SHP77 treated with DMSO at 0.1 percent for 48 hours (cell line): Measurements from ENCODE around the gene PELO.
A peak's percentile ranks its signal among the peaks of the same experiment; 100 is the strongest.
"Not testable (repeated sequence)": the region's sequence is repeated elsewhere in the genome, so short reads cannot be mapped to it uniquely, and the experiment has no call there.

Experiments
- DNase-seq: peaks from one replicate; lab custom pipeline; 2025; lab: John Stamatoyannopoulos, UW

Gene PELO

DNA sequence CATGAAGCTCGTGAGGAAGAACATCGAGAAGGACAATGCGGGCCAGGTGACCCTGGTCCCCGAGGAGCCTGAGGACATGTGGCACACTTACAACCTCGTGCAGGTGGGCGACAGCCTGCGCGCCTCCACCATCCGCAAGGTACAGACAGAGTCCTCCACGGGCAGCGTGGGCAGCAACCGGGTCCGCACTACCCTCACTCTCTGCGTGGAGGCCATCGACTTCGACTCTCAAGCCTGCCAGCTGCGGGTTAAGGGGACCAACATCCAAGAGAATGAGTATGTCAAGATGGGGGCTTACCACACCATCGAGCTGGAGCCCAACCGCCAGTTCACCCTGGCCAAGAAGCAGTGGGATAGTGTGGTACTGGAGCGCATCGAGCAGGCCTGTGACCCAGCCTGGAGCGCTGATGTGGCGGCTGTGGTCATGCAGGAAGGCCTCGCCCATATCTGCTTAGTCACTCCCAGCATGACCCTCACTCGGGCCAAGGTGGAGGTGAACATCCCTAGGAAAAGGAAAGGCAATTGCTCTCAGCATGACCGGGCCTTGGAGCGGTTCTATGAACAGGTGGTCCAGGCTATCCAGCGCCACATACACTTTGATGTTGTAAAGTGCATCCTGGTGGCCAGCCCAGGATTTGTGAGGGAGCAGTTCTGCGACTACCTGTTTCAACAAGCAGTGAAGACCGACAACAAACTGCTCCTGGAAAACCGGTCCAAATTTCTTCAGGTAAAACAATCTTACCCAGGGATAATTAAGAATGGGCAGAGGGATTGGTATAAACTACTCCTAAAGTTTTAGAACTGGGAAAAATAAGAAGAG, 12.9 kb downstream of the PELO start:
- peak; percentile 16 for DNase-seq

DNA sequence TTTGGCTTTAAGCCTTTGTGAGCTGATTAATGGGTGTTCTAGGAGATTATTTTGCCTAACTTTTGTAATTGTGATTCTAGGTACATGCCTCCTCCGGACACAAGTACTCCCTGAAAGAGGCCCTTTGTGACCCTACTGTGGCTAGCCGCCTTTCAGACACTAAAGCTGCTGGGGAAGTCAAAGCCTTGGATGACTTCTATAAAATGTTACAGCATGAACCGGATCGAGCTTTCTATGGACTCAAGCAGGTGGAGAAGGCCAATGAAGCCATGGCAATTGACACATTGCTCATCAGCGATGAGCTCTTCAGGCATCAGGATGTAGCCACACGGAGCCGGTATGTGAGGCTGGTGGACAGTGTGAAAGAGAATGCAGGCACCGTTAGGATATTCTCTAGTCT, 13.6 kb downstream of the PELO start:
- no peak for DNase-seq

DNA sequence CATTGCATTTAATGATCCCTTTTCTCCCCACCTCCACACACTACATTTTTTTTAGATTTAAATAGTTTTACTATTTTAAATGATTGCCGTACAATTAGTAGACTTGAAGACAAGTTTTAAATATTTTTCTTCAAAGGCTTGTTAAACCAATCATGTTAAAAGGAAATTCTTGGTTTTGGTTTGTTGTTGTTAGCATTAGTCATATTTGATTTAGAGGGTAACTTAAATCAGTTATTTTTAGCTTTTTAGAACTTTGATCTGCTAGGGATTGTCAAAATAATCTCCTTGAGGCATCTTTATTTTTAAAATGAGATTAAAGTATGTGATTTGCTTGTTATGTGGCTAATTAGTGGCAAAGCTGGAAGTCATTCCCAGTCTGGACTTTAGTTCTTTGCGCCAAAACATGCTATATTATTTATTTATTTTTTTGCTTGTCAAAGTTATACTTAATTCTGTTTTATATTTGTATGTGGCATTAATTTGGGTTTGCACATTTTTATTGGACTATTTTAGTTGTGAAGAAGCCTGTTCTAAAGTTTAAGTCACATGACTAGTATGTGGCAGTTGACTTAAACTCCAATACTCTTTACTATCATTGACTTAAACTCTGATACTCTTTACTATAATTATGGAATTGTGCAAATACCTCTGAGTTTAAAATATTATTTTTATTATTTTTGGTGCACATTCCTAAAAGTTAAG, 14.7 kb downstream of the PELO start:
- no peak for DNase-seq

DNA sequence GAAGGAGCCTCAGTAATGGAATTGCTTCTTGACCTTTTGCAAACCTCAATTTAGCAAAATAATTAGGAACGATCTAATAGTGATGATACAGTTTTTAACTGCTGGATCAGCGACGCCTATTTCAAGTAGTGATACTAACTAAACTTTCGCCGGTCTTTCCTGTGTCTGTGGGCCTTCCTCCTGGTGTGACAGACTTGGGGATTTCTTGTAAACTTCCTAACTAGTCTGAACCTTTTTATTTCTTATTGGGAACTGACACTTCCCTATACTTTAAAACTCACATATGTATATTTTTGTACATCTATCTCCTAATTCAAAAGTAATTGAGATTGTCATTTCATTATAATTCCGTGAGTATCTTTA, 15.2 kb downstream of the PELO start:
- DNase-seq, result no peak

DNA sequence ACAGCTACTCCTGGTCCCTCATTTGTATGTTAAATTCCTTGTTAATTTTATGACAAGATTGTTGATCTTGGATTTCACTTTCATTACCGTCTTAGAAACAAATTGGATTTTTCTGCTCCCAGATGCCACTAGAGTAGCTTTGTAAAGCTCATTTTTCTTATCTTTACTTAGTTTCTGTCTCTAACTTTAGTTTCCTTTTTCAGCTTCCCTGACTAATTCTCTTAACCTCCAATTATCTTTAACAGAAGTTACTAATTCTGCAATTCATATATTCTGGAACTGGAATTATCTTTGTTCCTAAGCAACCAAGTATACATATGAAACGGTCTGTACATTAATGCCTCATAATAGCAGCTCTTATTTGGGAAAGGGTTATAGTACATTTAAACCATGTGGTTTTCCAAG, 16.7 kb downstream of the PELO start:
- no peak for DNase-seq

DNA sequence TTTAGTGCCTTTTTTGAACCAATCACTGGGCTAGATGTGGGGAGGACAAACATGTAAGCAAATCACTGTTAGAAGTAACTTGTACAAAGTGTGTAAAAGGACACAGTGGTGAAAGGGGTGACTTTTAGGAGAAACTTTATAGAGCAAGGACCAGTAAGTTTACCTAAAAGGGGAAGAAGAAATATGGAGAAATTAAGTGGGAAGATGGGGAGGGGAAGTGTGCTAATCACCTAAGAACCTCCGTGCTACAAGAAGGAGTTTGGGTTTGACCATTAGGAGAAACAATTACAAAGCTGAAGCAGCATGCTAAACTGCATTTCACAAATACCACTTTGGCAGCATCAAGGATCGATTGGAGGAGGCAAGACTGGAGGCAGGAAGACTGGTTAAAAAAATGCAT, 17.3 kb downstream of the PELO start:
- no peak for DNase-seq

DNA sequence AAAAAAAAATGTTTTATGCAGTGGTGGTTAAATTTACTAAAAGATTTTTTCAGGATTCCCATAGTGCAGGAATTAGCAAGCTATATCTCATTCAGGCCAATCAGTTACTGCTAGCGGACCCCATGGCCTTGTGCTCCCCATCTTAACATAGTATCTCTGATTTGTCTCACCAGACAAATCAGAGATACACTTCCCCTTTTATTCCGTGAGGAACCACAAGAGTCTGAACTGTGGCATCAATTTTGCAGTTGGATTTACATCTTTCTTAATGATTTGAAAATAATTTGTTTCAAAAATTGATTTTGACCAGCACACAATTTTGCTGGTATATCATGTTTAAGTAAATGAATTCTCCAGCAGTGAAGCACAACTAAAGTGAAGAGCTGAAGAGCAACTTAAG, 17.9 kb downstream of the PELO start:
- DNase-seq, result no peak

DNA sequence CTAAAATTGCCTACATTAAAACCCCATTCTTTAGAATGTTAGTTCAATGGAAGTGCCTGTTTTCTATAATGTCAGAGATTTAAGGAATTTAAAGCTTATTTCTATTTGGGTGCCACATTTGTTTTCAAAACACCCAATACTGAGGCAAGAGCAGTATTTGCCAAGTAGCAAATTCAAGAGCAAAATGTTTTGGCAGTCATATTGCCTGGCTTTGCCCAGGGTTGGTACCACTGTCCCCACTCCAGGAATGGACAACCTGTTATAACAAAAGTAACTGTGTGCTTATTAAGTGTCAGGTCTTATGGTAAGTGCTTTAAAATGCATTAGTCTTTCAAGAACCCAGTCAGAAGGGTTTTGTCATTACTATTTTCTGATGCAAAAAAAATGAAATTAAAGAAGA, 19.3 kb downstream of the PELO start:
- DNase-seq, result no peak

DNA sequence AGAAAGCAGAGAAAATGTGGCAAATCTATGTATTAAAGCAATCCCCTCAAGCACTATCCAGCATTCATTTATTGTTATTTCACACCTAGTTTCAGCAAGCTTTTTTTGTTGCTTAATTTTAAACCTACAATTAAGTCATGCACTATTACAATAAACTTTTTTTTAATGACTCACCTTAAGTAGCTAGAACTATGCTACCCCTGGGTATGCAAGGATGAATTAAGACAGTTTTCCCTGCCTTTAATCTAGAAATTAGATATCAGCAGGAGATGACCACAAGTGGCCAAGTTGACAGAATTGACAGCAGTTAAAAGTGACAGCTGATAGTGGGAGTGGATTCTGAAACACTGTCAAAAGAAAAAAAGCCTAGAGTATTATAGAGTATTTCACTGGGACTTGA, 20.0 kb downstream of the PELO start:
- DNase-seq, result no peak

DNA sequence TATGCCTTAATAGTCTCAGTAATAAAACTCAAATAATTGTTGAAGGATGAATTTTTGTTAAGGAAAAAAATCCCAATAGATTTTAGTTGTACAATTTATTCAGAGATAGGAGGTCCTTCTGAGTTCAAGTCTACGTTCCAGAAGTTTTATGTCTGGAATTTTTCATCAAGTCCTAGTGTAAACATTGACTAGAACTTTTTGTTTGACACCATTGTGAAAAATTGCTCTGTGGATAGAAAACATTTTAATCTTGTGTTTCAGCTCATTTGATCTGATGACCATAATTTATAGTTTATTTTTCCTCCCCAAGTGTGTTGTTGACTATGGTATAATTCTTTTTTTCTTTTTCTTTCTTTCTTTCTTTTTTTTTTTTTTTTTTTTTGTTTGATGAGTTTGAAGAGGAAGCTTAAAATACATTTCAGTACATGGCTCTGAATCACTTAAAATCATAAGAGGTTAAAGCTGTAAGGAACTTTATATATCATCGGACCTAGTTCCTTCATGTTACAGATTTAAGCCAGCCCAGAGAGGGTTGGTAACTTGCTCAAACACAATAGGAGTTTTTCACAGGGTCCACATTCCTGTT, 20.7 kb downstream of the PELO start:
- DNase-seq, result no peak

DNA sequence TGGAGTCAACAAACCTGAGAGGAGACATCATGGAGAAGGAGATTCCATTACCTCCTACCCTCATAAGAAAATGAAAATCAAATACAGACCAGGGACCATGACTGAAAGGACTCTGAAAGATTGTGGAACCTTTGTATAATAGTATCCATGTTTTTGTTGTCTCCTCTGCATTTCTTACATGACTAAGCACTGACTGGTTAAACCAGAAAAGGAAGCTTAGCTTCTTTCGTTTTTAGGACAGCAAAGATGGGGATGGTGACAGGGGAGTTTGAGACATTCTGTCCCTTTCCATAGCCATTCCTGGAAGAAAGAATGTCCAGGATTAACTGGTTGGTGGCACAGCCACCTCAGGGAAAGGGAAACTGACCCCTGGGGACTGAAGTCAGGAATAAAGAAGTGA, 22.2 kb downstream of the PELO start:
- no peak for DNase-seq

DNA sequence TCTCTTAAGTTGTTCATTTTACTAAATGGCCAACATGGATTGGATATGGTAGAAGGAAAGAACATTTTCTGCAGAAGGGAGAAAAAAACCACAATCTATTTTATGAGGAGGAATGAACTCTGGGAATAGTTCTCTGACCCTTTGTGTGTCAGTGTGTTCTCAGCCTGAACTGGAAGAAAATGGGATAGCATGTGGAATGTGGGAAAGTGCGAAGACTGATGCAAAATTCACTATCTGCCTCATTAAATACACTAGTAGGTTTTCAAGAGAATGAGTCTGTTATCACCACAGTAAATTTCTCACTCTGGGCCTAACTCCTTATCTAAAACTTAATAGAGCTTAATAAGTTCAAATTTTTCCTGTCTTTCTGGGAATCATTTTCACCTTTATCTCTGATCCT, 22.7 kb downstream of the PELO start:
- no peak for DNase-seq

DNA sequence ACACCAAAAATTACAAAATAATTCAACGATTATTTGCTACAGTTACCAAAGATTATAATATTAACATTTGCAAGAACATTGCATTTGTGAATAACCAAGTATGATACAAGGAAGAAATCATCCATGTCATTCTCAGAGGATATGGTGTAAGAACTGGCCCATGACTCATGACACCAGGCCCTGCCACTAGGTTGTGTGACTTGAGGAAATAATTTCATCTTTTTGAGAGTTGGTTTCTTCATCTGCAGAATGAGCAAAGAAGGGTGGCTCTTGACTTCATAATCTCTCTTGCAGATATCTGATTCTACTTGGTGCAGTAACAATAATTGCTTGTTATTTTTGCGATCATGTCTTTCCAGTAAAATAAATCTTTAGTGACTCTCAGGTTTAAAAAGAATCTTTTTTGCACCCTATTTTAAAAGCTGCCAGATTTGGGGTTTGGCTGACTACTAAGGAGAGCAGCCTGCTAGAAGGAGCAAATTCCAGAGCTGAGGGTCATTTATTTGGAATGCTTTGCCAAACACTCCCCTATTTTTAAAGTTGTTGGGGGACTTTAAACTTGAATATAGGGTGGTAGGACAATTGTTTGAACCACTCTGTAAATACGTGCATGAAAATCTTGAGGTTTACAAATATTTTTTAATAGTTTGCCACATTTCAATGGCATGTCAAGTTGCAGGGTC, 23.5 kb downstream of the PELO start:
- no peak for DNase-seq

DNA sequence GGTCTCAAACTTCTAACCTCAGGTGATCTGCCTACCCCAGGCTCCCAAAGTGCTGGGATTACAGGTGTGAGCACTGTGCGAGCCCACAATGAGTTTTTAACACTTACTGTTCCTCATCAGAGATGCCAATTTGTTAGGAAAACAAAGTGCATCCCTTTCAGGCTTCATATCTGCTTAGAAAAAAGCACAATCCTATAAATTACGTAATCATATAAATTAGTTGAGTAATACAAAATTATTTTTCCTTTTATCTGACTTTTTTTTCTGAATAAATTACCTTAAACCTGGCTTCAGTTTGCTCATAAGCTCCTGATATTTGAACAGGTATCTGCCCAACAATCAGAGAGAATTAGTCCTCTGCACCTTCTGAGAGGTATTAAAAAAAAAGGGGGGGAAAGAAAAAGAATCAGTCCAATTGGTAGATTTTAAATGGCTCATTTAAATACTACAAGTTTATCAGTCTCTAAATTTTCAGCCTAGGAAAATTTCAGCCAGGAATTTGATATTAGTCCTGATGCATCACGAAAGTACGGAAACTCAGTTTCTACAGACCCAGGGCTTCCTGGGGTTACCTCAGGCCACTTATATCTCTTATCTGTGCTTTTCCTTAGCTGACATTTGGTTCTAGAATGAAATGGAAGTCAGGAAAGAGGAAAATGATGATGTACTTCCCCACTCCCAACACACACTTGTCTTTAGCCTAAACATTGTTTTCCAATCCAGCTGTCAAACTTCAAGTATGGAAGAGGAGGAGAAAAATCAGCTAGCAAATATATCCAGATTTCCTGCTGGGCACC, 26.8 kb downstream of the PELO start:
- no peak for DNase-seq

DNA sequence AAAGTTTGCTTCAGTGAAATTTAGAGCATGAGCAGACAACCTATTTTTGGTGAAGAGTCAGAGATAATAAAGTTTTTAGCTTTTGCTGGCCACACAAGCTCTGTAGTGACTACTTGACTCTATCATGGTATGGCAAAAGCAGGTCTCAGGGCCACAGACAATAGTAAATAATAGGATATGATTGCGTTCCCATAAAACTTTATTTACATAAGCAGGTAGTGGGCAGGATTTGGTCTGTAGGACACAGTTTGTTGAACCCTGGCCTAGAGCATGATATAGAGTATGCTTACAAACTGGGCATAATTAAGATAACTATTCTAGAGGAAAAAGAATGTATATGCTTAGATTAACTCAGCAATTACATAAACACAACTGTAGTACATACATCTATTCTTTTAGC, 30.1 kb downstream of the PELO start:
- no peak for DNase-seq

DNA sequence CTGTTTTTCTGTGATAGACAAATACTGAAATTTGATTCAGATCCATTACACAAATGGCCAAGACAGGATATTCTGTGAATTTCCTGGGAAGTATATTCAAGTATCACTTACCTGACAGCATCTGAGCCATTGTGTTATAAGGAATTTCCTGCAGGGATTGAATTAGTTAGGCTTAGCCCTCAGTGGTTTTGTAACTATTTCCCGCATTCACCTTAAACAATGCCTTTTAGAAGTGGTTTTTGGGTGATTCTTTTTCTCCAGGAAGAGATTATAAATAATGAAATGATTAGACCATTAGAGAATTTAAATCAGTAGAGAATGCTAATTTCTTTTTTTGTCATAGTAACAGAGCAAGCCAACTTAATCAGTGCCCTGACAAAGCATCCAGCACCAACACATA, 30.6 kb downstream of the PELO start:
- no peak for DNase-seq

DNA sequence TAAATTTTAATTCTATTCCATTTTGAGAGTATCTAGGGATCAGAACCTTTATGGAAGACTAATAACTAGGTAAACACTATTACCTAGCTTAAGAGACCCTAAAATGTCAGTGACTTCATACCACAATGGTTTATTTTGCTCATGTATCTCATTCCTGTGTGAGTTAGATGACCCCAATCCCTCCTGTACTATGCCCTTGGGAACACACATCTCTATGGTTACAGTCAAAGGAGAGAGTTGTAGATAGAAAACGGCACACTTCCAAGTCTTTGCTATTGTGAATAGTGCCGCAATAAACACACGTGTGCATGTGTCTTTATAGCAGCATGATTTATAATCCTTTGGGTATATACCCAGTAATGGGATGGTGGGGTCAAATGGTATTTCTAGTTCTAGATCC, 31.1 kb downstream of the PELO start:
- DNase-seq, result not testable (repeated sequence)

DNA sequence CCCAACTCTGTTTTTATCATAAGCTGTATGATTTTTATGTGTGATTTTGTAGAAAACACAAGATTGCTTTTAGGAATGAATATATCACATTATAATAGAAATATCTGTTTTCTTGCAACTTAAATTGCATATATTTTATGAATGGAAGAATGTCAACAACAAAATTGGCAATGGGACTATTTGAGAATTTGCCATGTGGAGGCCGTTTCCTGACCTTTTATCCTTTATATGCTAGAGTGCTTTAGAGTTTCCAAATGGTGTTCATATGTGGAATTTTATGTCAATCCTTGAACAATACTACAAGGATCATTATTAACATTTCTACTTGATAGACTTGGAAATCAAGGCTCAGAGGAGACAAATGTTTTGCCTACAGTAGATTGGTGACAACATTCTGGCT, 34.2 kb downstream of the PELO start:
- DNase-seq, result no peak

DNA sequence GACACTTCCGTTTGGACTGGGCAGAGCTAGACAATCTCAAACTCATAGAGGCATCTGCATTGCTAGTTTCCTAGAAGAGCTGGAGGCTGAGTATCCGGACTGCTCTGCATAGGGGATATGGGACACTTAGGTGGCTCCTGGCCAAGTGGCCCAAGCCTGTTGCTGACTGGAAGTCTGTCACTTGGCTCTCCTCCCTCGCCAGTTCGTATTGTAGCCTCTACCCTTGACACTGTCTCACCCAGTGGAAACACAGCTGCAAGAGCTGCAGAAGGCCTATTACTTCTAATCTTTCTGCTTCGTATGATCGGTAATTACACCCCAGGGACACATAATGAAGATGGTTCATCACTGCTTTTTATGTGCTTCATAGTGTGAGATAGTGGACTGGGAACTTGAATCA, 34.7 kb downstream of the PELO start:
- no peak for DNase-seq

DNA sequence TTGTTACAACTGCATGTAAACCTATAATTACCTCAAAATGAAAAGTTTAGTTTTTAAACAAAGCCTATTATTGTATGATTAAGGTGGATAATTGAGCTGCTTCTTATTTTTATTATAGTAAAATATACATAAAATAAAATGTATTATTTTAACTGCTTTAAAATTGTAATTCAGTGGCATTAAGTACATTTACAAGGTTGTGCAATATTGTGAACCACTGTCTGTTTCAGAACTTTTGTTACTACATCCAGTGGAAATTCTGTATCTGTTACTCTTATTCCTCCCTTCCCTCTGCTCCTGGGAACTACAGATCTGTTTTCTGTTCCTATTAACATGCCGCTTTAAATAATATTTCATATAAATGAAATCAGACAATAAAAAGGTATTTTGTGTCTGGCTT, 37.1 kb downstream of the PELO start:
- no peak for DNase-seq

DNA sequence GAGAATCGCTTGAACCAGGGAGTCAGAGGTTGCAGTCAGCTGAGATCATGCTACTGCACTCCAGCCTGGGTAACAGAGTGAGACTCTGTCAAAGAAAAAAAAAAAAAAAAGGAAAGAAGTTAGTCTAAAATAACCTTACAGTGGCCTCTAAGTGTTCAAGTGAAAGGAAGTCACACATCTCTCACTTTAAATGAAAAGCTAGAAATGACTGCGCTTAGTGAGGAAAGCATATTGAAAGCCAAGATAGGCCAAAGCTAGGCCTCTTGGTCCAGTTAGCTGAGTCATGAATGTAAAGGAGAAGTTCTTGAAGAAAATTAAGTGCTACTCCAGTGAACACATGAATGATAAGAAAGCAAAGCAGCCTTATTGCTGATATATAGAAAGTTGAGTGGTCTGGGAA, 38.1 kb downstream of the PELO start:
- DNase-seq, result no peak

DNA sequence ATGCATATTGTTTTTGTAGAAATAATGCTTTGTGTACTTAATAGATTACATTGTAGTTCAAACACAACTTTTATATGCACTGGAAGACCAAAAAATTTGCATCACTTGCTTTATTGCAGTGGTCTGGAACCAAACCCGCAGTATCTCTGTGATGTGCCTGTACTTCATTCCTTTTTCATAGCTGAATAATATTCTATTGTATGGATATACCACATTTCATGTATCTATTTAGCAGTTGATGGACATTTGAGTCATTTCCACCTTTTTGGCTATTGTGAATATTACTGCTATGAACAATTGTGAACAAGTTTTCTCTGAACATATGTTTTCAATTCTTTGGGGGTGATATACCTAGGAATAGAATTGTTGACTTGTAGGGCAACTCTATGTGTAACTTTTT, 40.1 kb downstream of the PELO start:
- DNase-seq, result no peak
